PFSK-1 (cell line): ENCODE data around the gene SREBF1.

Experiments
- FOXP2 ChIP-seq: optimal IDR thresholded peaks from 2 replicates; pipeline ENCODE3; 2011; ENCODE audit warnings: borderline replicate concordance, control low read depth, inconsistent platforms; ENCODE audit not compliant: insufficient read depth; ENCODE audit errors: extremely low read length, extremely low read depth
- POLR2AphosphoS5 ChIP-seq: IDR thresholded peaks from 2 replicates; pipeline ENCODE4 v1.6.1; 2012; ENCODE audit warnings: low read depth, mild to moderate bottlenecking, control low read depth, low read length, moderate library complexity
- REST ChIP-seq, 2 experiments: IDR thresholded peaks; 2 replicates each; pipeline versions ENCODE4 v1.6.1 to v1.8.0; 2011 to 2012; ENCODE audit warnings: low read depth in 2 of 2, low read length in 2 of 2, control low read depth in 1 of 2, inconsistent platforms in 1 of 2, mild to moderate bottlenecking in 1 of 2, moderate library complexity in 1 of 2; ENCODE audit not compliant: insufficient read depth in 1 of 2
- SIN3A ChIP-seq: IDR thresholded peaks from 2 replicates; pipeline ENCODE4 v1.6.1; 2012; ENCODE audit warnings: mild to moderate bottlenecking, low read length, moderate library complexity, borderline replicate concordance; ENCODE audit not compliant: insufficient read depth
- TAF1 ChIP-seq: IDR thresholded peaks from 2 replicates; pipeline ENCODE4 v1.6.1; 2012; ENCODE audit warnings: low read length, control low read depth, borderline replicate concordance; ENCODE audit not compliant: insufficient read depth

- TF ChIP-seq POLR2AphosphoS5, result no peak
- no peak for TF ChIP-seq SIN3A
- TF ChIP-seq REST (IDR thresholded peaks at IDR 0.05; ENCODE audit: insufficient read depth in 1 of 2, low read depth in 2 of 2, low read length in 2 of 2), result no peak
- no peak for TF ChIP-seq TAF1
- TF ChIP-seq FOXP2, result no peak
These were observed 69.5 kb downstream of the SREBF1 start for GRCh38 chr17:17767154-17767869.
